Stomach (tissue), 9 donors: Measurements from ENCODE around the gene COLEC12. TPM values are rescaled to one million over a fixed set of nuclear protein-coding genes. Genes with fewer than 3 reads are reported as not detected.

Source experiments
- DNase-seq, 2 donors: peaks; one replicate each; pipeline versions ENCODE4 v3.0.0 to v3.0.0-alpha.2; 2013 to 2019
- H3K27ac ChIP-seq, 5 donors: fragments of 200-600 bp in 4 of 5; sonication (generic) in 4 of 5; one replicate each; pipeline ENCODE4 v1.5.1; 2013 to 2019; ENCODE audit warnings: mild to moderate bottlenecking in 1 of 5, moderate library complexity in 1 of 5
- H3K27me3 ChIP-seq, 3 donors: fragments of 200-600 bp; sonication (generic); one replicate each; pipeline ENCODE4 v1.5.1; 2017 to 2019; ENCODE audit warnings: mixed run types in 1 of 3
- H3K36me3 ChIP-seq, 4 donors: fragments of 200-600 bp; sonication (generic); 1 replicate in 3 of 4; 2 replicates in 1 of 4; pipeline ENCODE4 v1.5.1; 2016 to 2019
- H3K4me1 ChIP-seq, 4 donors: fragments of 200-600 bp; sonication (generic); one replicate each; pipeline ENCODE4 v1.5.1; 2016 to 2019
- H3K4me3 ChIP-seq, 4 donors: fragments of 200-600 bp; sonication (generic) in 3 of 4; one replicate each; pipeline ENCODE4 v1.5.1; 2016 to 2019; ENCODE audit warnings: mild to moderate bottlenecking in 1 of 4
- H3K9me3 ChIP-seq, 4 donors: fragments of 200-600 bp; sonication (generic); one replicate each; pipeline ENCODE4 v1.5.1; 2016 to 2019
- CTCF ChIP-seq, 7 experiments: fragments of 450-650 bp in 4 of 7; fragments of 200-600 bp in 3 of 7; sonication (generic) in 3 of 7; IDR thresholded peaks; one replicate each; pipeline ENCODE4 v1.5.1; 2016 to 2019; ENCODE audit warnings: antibody characterized with exemption in 7 of 7, control low read depth in 2 of 7, mild to moderate bottlenecking in 1 of 7
- EP300 ChIP-seq: sonication (generic); formaldehyde crosslinking; IDR thresholded peaks from one replicate; pipeline ENCODE4 v1.6.1; 2017; ENCODE audit warnings: antibody characterized with exemption
- POLR2A ChIP-seq, 4 donors: fragments of 450-650 bp; IDR thresholded peaks; one replicate each; pipeline ENCODE4 v1.6.1; 2016; ENCODE audit warnings: antibody characterized with exemption in 4 of 4, control low read depth in 2 of 4, mild to moderate bottlenecking in 1 of 4, moderate library complexity in 1 of 4
- POLR2AphosphoS5 ChIP-seq, 3 donors: sonication (generic); formaldehyde crosslinking; IDR thresholded peaks; one replicate each; pipeline ENCODE4 v1.6.1; 2016; ENCODE audit warnings: antibody characterized with exemption in 3 of 3
- WGBS, 5 donors: extraction: QIAGEN DNeasy Blood & Tissue Kit in 3 of 5; methylation state at CpG; one replicate each; pipeline versions ENCODE4 v1.1.5 to v1.1.7; 2013 to 2018; 5-methylcytosine and 5-hydroxymethylcytosine counted together
- intact Hi-C: fragments of 100-400 bp; cut with DNase I; formaldehyde crosslinking; loops from one replicate; pipeline ENCODE4 v1.15.1; 2023; ENCODE audit warnings: low total_unique reads
- polyA plus RNA-seq, 3 donors: library from polyadenylated mRNA; stranded (reverse); fragments of 200-250 nt; gene quantifications; one replicate each; pipeline ENCODE4 v1.2.3, GENCODE V29; 2013
- total RNA-seq, 5 donors: library from RNA; depleted of rRNA; stranded (reverse); fragments of >200 nt; gene quantifications; one replicate each; pipeline versions ENCODE4 v1.1.0 to v1.2.3, GENCODE V29; 2014 to 2016
- donor health status: healthy with polysubstance abuse.
- donor health status: Bipolar disorder and iron deficiency.
- donor health status: healthy.

Gene COLEC12
- total and polyA plus RNA-seq, 8 donors, result 1.7 to 37.5 (median 5.6) TPM

- no peaks in the 10 kb centered on the region for H3K9me3 ChIP-seq
- peaks cover 8 to 31% (median 27%) of the 10 kb centered on the region in 4 donors for H3K4me1 ChIP-seq
- H3K36me3 ChIP-seq, result peaks cover 0 to 7% (median 5%) of the 10 kb centered on the region in 4 donors
- H3K27me3 ChIP-seq, result no peaks in the 10 kb centered on the region
- intact Hi-C loops, result no loop called here
- 59 to 67% (median 62%) methylated on average over 6 of the region's 6 CpGs for WGBS, 5 donors
- DNase-seq, result no peak
- TF ChIP-seq POLR2A (IDR thresholded peaks at IDR 0.05) (no peak), EP300 (no peak), POLR2AphosphoS5 (IDR thresholded peaks at IDR 0.05) (no peak), CTCF (IDR thresholded peaks at IDR 0.05) (no peak)
- H3K27ac ChIP-seq, result no peak overlapping the region
- peak overlapping the region in 2 of 4 donors; percentile 81 to 98 for H3K4me3 ChIP-seq
Observed at GRCh38 chr18:269480-270095, 230.9 kb downstream of the COLEC12 start.

GRCh38 chr18:267688-268552 is 232.6 kb downstream of the COLEC12 start, which contains the start of gene THOC1:
TSS of gene THOC1 (minus strand) at chr18:268047. CDS start at chr18:268019, 28 bp downstream.
- Histone ChIP-seq H3K27me3 (no peaks in the 10 kb centered on the region), H3K36me3 (peaks cover 7 to 24% (median 21%) of the 10 kb centered on the region in 4 donors), H3K9me3 (no peaks in the 10 kb centered on the region), H3K4me3 (peak within 1 kb of the TSS; percentile 77 to 98 (median 89)), H3K4me1 (peaks cover 8 to 31% (median 27%) of the 10 kb centered on the region in 4 donors), H3K27ac (peak within 1 kb of the TSS; percentile 77 to 92 (median 91))
- intact Hi-C loops, result no loop called here
- peak in 1 of 7 experiments; percentile 16 for TF ChIP-seq CTCF (IDR thresholded peaks at IDR 0.05)
- TF ChIP-seq POLR2AphosphoS5 (IDR thresholded peaks at IDR 0.05), result peak; percentile 90 to 98 (median 97)
- no peak for TF ChIP-seq EP300
- peak in 2 of 4 donors; percentile 75 to 85 for TF ChIP-seq POLR2A (IDR thresholded peaks at IDR 0.05)
- WGBS, 5 donors, result 0 to 1% (median 0%) methylated on average over 45 to 69 of the region's 69 CpGs
- DNase-seq, result peak; percentile 94 to 98

GRCh38 chr18:267380-267687 is 233.2 kb downstream of the COLEC12 start:
- intact Hi-C loops, result no loop called here
- 0 to 3% (median 0%) methylated on average over 7 to 9 of the region's 9 CpGs for WGBS, 5 donors
- no peak for DNase-seq
- H3K27me3 ChIP-seq, result no peaks in the 10 kb centered on the region
- peak overlapping the region; percentile 77 to 92 (median 91) for H3K27ac ChIP-seq
- no peaks in the 10 kb centered on the region for H3K9me3 ChIP-seq
- peak overlapping the region; percentile 77 to 98 (median 89) for H3K4me3 ChIP-seq
- peaks cover 8 to 30% (median 27%) of the 10 kb centered on the region in 4 donors for H3K36me3 ChIP-seq
- TF ChIP-seq POLR2A (IDR thresholded peaks at IDR 0.05), result no peak
- no peak for TF ChIP-seq CTCF (IDR thresholded peaks at IDR 0.05)
- TF ChIP-seq EP300, result no peak
- TF ChIP-seq POLR2AphosphoS5 (IDR thresholded peaks at IDR 0.05), result no peak
- peaks cover 8 to 31% (median 27%) of the 10 kb centered on the region in 4 donors for H3K4me1 ChIP-seq

Other genes starting within 250 kb of the COLEC12 start
- 100 to 1,000 TPM in 1 of 5 donors, 10 to 100 TPM in 4; 16.2 to 122 (median 53.5) TPM for gene THOC1, start 232.7 kb downstream of the COLEC12 start, total RNA-seq
- 10 to 100 TPM; 14.2 to 40.3 (median 21.0) TPM for gene THOC1, start 232.7 kb downstream of the COLEC12 start, polyA plus RNA-seq
- not detected for gene CETN1, start 79.7 kb upstream of the COLEC12 start, total RNA-seq
- gene CETN1, start 79.7 kb upstream of the COLEC12 start, polyA plus RNA-seq, result not detected
- 10 to 100 TPM in 1 of 5 donors, 1 to 10 TPM in 1, not detected in 3; 3.9 to 10.4 TPM for gene CLUL1, start 96.3 kb upstream of the COLEC12 start, total RNA-seq
- gene CLUL1, start 96.3 kb upstream of the COLEC12 start, polyA plus RNA-seq, result 1 to 10 TPM; 1.1 to 2.9 (median 1.2) TPM
- gene TYMS, start 157.0 kb upstream of the COLEC12 start, total RNA-seq, result 10 to 100 TPM in 1 of 5 donors, 1 to 10 TPM in 4; 1.2 to 17.1 (median 7.6) TPM
- 10 to 100 TPM in 2 of 3 donors, 1 to 10 TPM in 1; 5.3 to 17.0 (median 15.8) TPM for gene TYMS, start 157.0 kb upstream of the COLEC12 start, polyA plus RNA-seq
- gene ENOSF1, start 211.9 kb upstream of the COLEC12 start, total RNA-seq, result 100 to 1,000 TPM in 3 of 5 donors, 10 to 100 TPM in 2; 61.4 to 114 (median 106) TPM
- 10 to 100 TPM; 24.0 to 58.0 (median 31.8) TPM for gene ENOSF1, start 211.9 kb upstream of the COLEC12 start, polyA plus RNA-seq